ENCODE results near the gene SAP30BP. TPM values are rescaled to one million over a fixed set of nuclear protein-coding genes. Genes with fewer than 3 reads are reported as not detected.
A peak's percentile ranks its signal among the peaks of the same experiment; 100 is the strongest.

The SAP30BP gene
- total and polyA plus RNA-seq, 2 of the 13 experiments (the other 11 are each of a cell fraction or from before 2014, with no cell fraction given): 67.7 to 99.4 TPM

- TF ChIP-seq ZBTB33 (CRISPR knock-in tag; IDR thresholded peaks at IDR 0.05) (no peak), YEATS4 (CRISPR knock-in tag; IDR thresholded peaks at IDR 0.05; ENCODE audit: borderline replicate concordance) (no peak), PHF8 (CRISPR knock-in tag; IDR thresholded peaks at IDR 0.05) (no peak), ZNF747 (CRISPR knock-in tag; IDR thresholded peaks at IDR 0.05; ENCODE audit: borderline replicate concordance) (no peak), HMG20A (CRISPR knock-in tag; IDR thresholded peaks at IDR 0.05; ENCODE audit: borderline replicate concordance) (no peak), ZNF138 (CRISPR knock-in tag; IDR thresholded peaks at IDR 0.05; ENCODE audit: low read depth) (no peak), FIP1L1 (IDR thresholded peaks at IDR 0.05; ENCODE audit: borderline replicate concordance, insufficient read depth, low read depth, low read length) (no peak), HIVEP1 (CRISPR knock-in tag; IDR thresholded peaks at IDR 0.05) (peak; percentile 67; the same call in 1 of the 2 replicates), HIC2 (CRISPR knock-in tag; IDR thresholded peaks at IDR 0.05; ENCODE audit: low read depth) (peak; percentile 69; the same call in 1 of the 2 replicates), KLF13 (CRISPR knock-in tag; IDR thresholded peaks at IDR 0.05) (no peak), ZBTB38 (CRISPR knock-in tag; IDR thresholded peaks at IDR 0.05) (no peak), ZBTB10 (CRISPR knock-in tag; IDR thresholded peaks at IDR 0.05; ENCODE audit: borderline replicate concordance) (0 out of 2 replicates have a peak, but pooled peaks have one; percentile 59), ZNF317 (CRISPR knock-in tag; IDR thresholded peaks at IDR 0.05) (no peak), NR2F1 (CRISPR knock-in tag; IDR thresholded peaks at IDR 0.05) (no peak), RFXAP (CRISPR knock-in tag; IDR thresholded peaks at IDR 0.05; ENCODE audit: borderline replicate concordance) (no peak; the same call in 1 of the 2 replicates)
Observed at GRCh38 chr17:75749545-75750389, 82.6 kb downstream of the SAP30BP start (continued).
